Renal pelvis (tissue), 12 donors: Measurements from ENCODE around the gene KRT2. TPM values are rescaled to one million over a fixed set of nuclear protein-coding genes. Genes with fewer than 3 reads are reported as not detected.

Experiments
- DNase-seq: peaks from one replicate; pipeline ENCODE4 v3.0.0-alpha.2; 2013
- long read RNA-seq, 16 experiments: transcript quantifications; one replicate each; lab custom pipeline, GENCODE V29; 2026
- polyA plus RNA-seq, 3 donors: library from polyadenylated mRNA; unstranded; fragments of 120-200 nt; gene quantifications; one replicate each; pipeline ENCODE4 v1.2.1, GENCODE V29; 2013; ENCODE audit not compliant: insufficient read length in 3 of 3

The KRT2 gene
- not detected for polyA plus RNA-seq
- long read RNA-seq, donor 1, result 0 reads
- long read RNA-seq, donor 2, result 0 reads
- long read RNA-seq, donor 3, result 0 reads
- long read RNA-seq, donor 4, result 0 reads
- long read RNA-seq, donor 5, result 0 reads
- long read RNA-seq, donor 6, result 0 reads
- long read RNA-seq, donor 7, result 0 reads
- long read RNA-seq, donor 8, result 0 reads
- long read RNA-seq, donor 9, result 0 reads
- long read RNA-seq, donor 10, result 0 reads
- long read RNA-seq, donor 11, result 0 reads
- long read RNA-seq, donor 12, result 0 reads
- long read RNA-seq, donor 13, result 0 reads
- long read RNA-seq, donor 14, result 0 reads
- long read RNA-seq, donor 15, result 0 reads
- long read RNA-seq, donor 16, result 0 reads

- no peak for DNase-seq
These were observed at the start of gene KRT2 for GRCh38 chr12:52651726-52652261. Gene KRT2, minus strand, starts transcription at chr12:52652211. Its CDS starts 69 bp downstream, at chr12:52652142.

- no peak for DNase-seq
These were observed 49.3 kb upstream of the KRT2 start for GRCh38 chr12:52701281-52701680.

GRCh38 chr12:52699960-52700359 lies 47.9 kb upstream of the KRT2 start:
- DNase-seq, result no peak

- no peak for DNase-seq
These were observed 47.4 kb upstream of the KRT2 start for GRCh38 chr12:52699373-52699772.

GRCh38 chr12:52698651-52699340 lies 46.8 kb upstream of the KRT2 start:
- DNase-seq, result no peak

GRCh38 chr12:52697058-52697582 lies 45.1 kb upstream of the KRT2 start:
- DNase-seq, result no peak

- DNase-seq, result no peak
These were observed 44.6 kb upstream of the KRT2 start for GRCh38 chr12:52696588-52696987.

- DNase-seq, result no peak
These were observed 43.0 kb upstream of the KRT2 start for GRCh38 chr12:52695039-52695438.

- DNase-seq, result no peak
These were observed 42.1 kb upstream of the KRT2 start for GRCh38 chr12:52694151-52694550.

GRCh38 chr12:52693261-52693660 lies 41.2 kb upstream of the KRT2 start:
- DNase-seq, result no peak

GRCh38 chr12:52692254-52692653 lies 40.2 kb upstream of the KRT2 start:
- no peak for DNase-seq

GRCh38 chr12:52691841-52692150 lies 39.8 kb upstream of the KRT2 start:
- DNase-seq, result no peak

- no peak for DNase-seq
These were observed 39.2 kb upstream of the KRT2 start for GRCh38 chr12:52691076-52691840.

- DNase-seq, result no peak
These were observed 38.5 kb upstream of the KRT2 start for GRCh38 chr12:52690351-52691075.

GRCh38 chr12:52689936-52690335 lies 37.9 kb upstream of the KRT2 start:
- no peak for DNase-seq

- DNase-seq, result no peak
These were observed 37.2 kb upstream of the KRT2 start for GRCh38 chr12:52689239-52689638.

- no peak for DNase-seq
These were observed 36.5 kb upstream of the KRT2 start for GRCh38 chr12:52688481-52688880.

- DNase-seq, result no peak
These were observed 35.7 kb upstream of the KRT2 start for GRCh38 chr12:52687497-52688385.

GRCh38 chr12:52686756-52687487 lies 34.9 kb upstream of the KRT2 start:
- DNase-seq, result no peak

GRCh38 chr12:52686063-52686462 lies 34.1 kb upstream of the KRT2 start:
- no peak for DNase-seq
